A549 (cell line): Measurements from ENCODE around the gene FAM241B. TPM values are rescaled to one million over a fixed set of nuclear protein-coding genes. Genes with fewer than 3 reads are reported as not detected.

Experiments
- ATAC-seq, 2 experiments: fragments of 200-7000 bp in 1 of 2; fragments of >200 bp in 1 of 2; cut with Nextera tagmentation in 1 of 2; cut with Tn5 transposase in 1 of 2; 3 replicates each; pipeline versions ENCODE4 v1.8.0 to v1.9.1; 2018 to 2020; ENCODE audit warnings: mild to moderate bottlenecking in 1 of 2, moderate library complexity in 1 of 2
- CTCF ChIA-PET: fragments of 300-600 bp; sonication (Branson Sonifier 250); formaldehyde crosslinking; extraction: SDS; loops from one replicate; lab custom pipeline; 2021; ENCODE audit warnings: antibody characterized with exemption, inconsistent platforms; lab: Yijun Ruan, JAX
- POLR2A ChIA-PET: fragments of 350-600 bp; formaldehyde crosslinking; extraction: SDS; loops from one replicate; lab custom pipeline; 2021; ENCODE audit warnings: antibody characterized with exemption, inconsistent platforms; lab: Yijun Ruan, JAX
- DNase-seq, 2 experiments: peaks; one replicate each; pipeline versions ENCODE4 v3.0.0 to v3.0.0-alpha.2; 2011 to 2016; ENCODE audit warnings: low read depth in 1 of 2, low spot score in 1 of 2
- FAIRE-seq: peaks from 2 replicates; lab custom pipeline; 2011; peaks lifted over from hg19 to GRCh38; lab: Jason Lieb, UNC
- H3K27ac ChIP-seq, 2 experiments: fragments of >200 bp; sonication (Bioruptor Twin); formaldehyde crosslinking; 3 replicates each; pipeline ENCODE4 v1.5.1; 2016 to 2017
- H3K4me1 ChIP-seq: fragments of >200 bp; sonication (Bioruptor Twin); formaldehyde crosslinking; 3 replicates; pipeline ENCODE4 v1.6.1; 2016
- H3K4me2 ChIP-seq: fragments of >200 bp; sonication (Bioruptor Twin); formaldehyde crosslinking; 3 replicates; pipeline ENCODE4 v1.6.1; 2016
- H3K4me3 ChIP-seq: fragments of >200 bp; sonication (Bioruptor Twin); formaldehyde crosslinking; 3 replicates; pipeline ENCODE4 v1.5.1; 2016
- H3K9me3 ChIP-seq: fragments of >200 bp; sonication (Bioruptor Twin); formaldehyde crosslinking; 3 replicates; pipeline ENCODE4 v1.6.1; 2016
- CBX8 ChIP-seq: fragments of 200-600 bp; sonication (generic); IDR thresholded peaks from 2 replicates; pipeline ENCODE4 v1.6.1; 2016
- EHMT2 ChIP-seq: fragments of 200-600 bp; sonication (generic); IDR thresholded peaks from 2 replicates; pipeline ENCODE4 v1.6.1; 2016; ENCODE audit warnings: antibody characterized with exemption, low read depth, mild to moderate bottlenecking, moderate library complexity
- EP300 ChIP-seq, 2 experiments: fragments of >200 bp; sonication (Bioruptor Twin); formaldehyde crosslinking; IDR thresholded peaks; 2 replicates in 1 of 2; 3 replicates in 1 of 2; pipeline ENCODE4 v1.6.1; 2016 to 2017
- FOSB ChIP-seq: fragments of 250-450 bp; sonication (Bioruptor Pico); IDR thresholded peaks from 2 replicates; pipeline ENCODE4 v1.5.0; 2020; ENCODE audit warnings: mild to moderate bottlenecking, moderate library complexity
- HEYL ChIP-seq: fragments of 250-450 bp; sonication (Bioruptor Pico); IDR thresholded peaks from 2 replicates; pipeline ENCODE4 v1.8.0; 2021; ENCODE audit warnings: mild to moderate bottlenecking, moderate library complexity
- HOXB13 ChIP-seq: fragments of 250-450 bp; sonication (Bioruptor Pico); IDR thresholded peaks from 2 replicates; pipeline ENCODE4 v1.5.0; 2020; ENCODE audit warnings: low read depth, mild to moderate bottlenecking, moderate library complexity
- HOXB5 ChIP-seq: fragments of 250-450 bp; sonication (Bioruptor Pico); IDR thresholded peaks from 2 replicates; pipeline ENCODE4 v1.5.0; 2020; ENCODE audit warnings: mild to moderate bottlenecking, moderate library complexity
- JUN ChIP-seq, 2 experiments: fragments of >200 bp; sonication (Bioruptor Twin); formaldehyde crosslinking; IDR thresholded peaks; 2 replicates in 1 of 2; 3 replicates in 1 of 2; pipeline ENCODE4 v1.6.1; 2016 to 2017
- KDM1A ChIP-seq: fragments of 200-600 bp; sonication (generic); IDR thresholded peaks from 2 replicates; pipeline ENCODE4 v1.6.1; 2016; ENCODE audit warnings: low read depth, mild to moderate bottlenecking
- PHF8 ChIP-seq: fragments of 200-600 bp; sonication (generic); IDR thresholded peaks from 2 replicates; pipeline ENCODE4 v1.6.1; 2016; ENCODE audit warnings: low read depth, mild to moderate bottlenecking, antibody characterized with exemption, moderate library complexity, borderline replicate concordance
- POLR2A ChIP-seq: IDR thresholded peaks from 2 replicates; pipeline ENCODE4 v1.6.1; 2012; ENCODE audit warnings: mild to moderate bottlenecking, low read length
- POLR2AphosphoS2 ChIP-seq: conservative IDR thresholded peaks from 2 replicates; pipeline ENCODE4 v1.6.1; 2012; ENCODE audit warnings: low read length, improper control_type of control experiment, inconsistent platforms
- RAD21 ChIP-seq, 2 experiments: fragments of >200 bp in 1 of 2; sonication (Bioruptor Twin) in 1 of 2; formaldehyde crosslinking in 1 of 2; IDR thresholded peaks in 1 of 2; conservative IDR thresholded peaks in 1 of 2; 2 replicates in 1 of 2; 3 replicates in 1 of 2; pipeline ENCODE4 v1.6.1; 2012 to 2018; ENCODE audit warnings: inconsistent platforms in 1 of 2
- RFX5 ChIP-seq: fragments of 450-650 bp; IDR thresholded peaks from 2 replicates; pipeline ENCODE4 v1.7.1; 2014; ENCODE audit warnings: antibody characterized with exemption, mild to moderate bottlenecking, moderate library complexity
- RNF2 ChIP-seq: fragments of 200-600 bp; sonication (generic); IDR thresholded peaks from 2 replicates; pipeline ENCODE4 v1.6.1; 2016; ENCODE audit warnings: low read depth, mild to moderate bottlenecking, antibody characterized with exemption, moderate library complexity, borderline replicate concordance
- SMC3 ChIP-seq: fragments of >200 bp; sonication (Bioruptor Twin); formaldehyde crosslinking; IDR thresholded peaks from 3 replicates; pipeline ENCODE4 v1.6.1; 2018; ENCODE audit warnings: inconsistent platforms
- TP53 ChIP-seq: fragments of 250-450 bp; sonication (Bioruptor Pico); IDR thresholded peaks from 2 replicates; pipeline ENCODE4 v1.5.0; 2021; ENCODE audit warnings: mild to moderate bottlenecking, moderate library complexity
- ZC3H11A ChIP-seq: fragments of 450-650 bp; IDR thresholded peaks from 2 replicates; pipeline ENCODE4 v1.6.1; 2014; ENCODE audit warnings: antibody characterized with exemption, mild to moderate bottlenecking
- WGBS: methylation state at CpG from one replicate; pipeline ENCODE4 v1.1.6; 2017; ENCODE audit errors: missing lambda C conversion rate; 5-methylcytosine and 5-hydroxymethylcytosine counted together
- polyA plus RNA-seq, 4 experiments: library from polyadenylated mRNA; depleted of rRNA in 3 of 4; stranded (reverse); fragments of >200 nt; fragmentation: RNase III in 1 of 4; extraction: RNeasy Plus Mini Kit Qiagen cat#74134 plus additional on column Dnase treatment in 1 of 4; gene quantifications; 2 replicates in 3 of 4; 3 replicates in 1 of 4; pipeline ENCODE4 v1.2.3, GENCODE V29; 2011 to 2017
- TF ChIP-seq, protein P1 (sequence below): fragments of 250-450 bp; sonication (Bioruptor Pico); IDR thresholded peaks from 2 replicates; pipeline ENCODE4 v1.5.0; 2020; ENCODE audit warnings: low read depth, mild to moderate bottlenecking, moderate library complexity
- TF ChIP-seq, protein P2 (sequence below): IDR thresholded peaks from 2 replicates; pipeline ENCODE4 v1.6.1; 2012

FAM241B gene
- polyA plus RNA-seq, 2 of the 4 experiments (the other 2 are of a cell fraction): 22.8 to 23.8 TPM

- WGBS: 81% methylated on average over 7 of the region's 7 CpGs
- FAIRE-seq: no peak
- TF ChIP-seq HOXB5: no peak
- TF ChIP-seq EP300 (IDR thresholded peaks at IDR 0.05): no peak
- TF ChIP-seq HEYL (CRISPR knock-in tag): no peak
- TF ChIP-seq PHF8: no peak
- TF ChIP-seq POLR2A: no peak
- TF ChIP-seq POLR2AphosphoS2: no peak
- TF ChIP-seq KDM1A: no peak
- TF ChIP-seq RAD21 (conservative IDR thresholded peaks at IDR 0.05 in 1 of 2, IDR thresholded peaks at IDR 0.05 in 1 of 2): no peak
- TF ChIP-seq ZC3H11A: no peak
- no peak for TF ChIP-seq JUN (IDR thresholded peaks at IDR 0.05)
- TF ChIP-seq RNF2: no peak
- TF ChIP-seq, protein P1, sequence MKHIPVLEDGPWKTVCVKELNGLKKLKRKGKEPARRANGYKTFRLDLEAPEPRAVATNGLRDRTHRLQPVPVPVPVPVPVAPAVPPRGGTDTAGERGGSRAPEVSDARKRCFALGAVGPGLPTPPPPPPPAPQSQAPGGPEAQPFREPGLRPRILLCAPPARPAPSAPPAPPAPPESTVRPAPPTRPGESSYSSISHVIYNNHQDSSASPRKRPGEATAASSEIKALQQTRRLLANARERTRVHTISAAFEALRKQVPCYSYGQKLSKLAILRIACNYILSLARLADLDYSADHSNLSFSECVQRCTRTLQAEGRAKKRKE: no peak
- no peak for TF ChIP-seq RFX5
- TF ChIP-seq EHMT2: no peak
- TF ChIP-seq TP53 (CRISPR knock-in tag): no peak
- no peak for TF ChIP-seq CBX8
- Histone ChIP-seq H3K4me2 (no peak overlapping the region), H3K27ac (no peak overlapping the region), H3K4me1 (no peaks in the 10 kb centered on the region), H3K9me3 (no peaks in the 10 kb centered on the region), H3K4me3 (no peak overlapping the region)
- ChIA-PET POLR2A (no interaction called here), CTCF (interaction anchor here (0.9 to 26.8 kb wide), 4 partner anchors 9 to 54 kb away, joined by 3 to 331 read pairs (median 7); no protein-coding TSS in a partner anchor)
- no peak for DNase-seq
- peak in 1 of 2 experiments; percentile 21; a peak in 2 of 6 replicates for ATAC-seq
These were observed 32.9 kb downstream of the FAM241B start for GRCh38 chr10:69662901-69663300.

DNA sequence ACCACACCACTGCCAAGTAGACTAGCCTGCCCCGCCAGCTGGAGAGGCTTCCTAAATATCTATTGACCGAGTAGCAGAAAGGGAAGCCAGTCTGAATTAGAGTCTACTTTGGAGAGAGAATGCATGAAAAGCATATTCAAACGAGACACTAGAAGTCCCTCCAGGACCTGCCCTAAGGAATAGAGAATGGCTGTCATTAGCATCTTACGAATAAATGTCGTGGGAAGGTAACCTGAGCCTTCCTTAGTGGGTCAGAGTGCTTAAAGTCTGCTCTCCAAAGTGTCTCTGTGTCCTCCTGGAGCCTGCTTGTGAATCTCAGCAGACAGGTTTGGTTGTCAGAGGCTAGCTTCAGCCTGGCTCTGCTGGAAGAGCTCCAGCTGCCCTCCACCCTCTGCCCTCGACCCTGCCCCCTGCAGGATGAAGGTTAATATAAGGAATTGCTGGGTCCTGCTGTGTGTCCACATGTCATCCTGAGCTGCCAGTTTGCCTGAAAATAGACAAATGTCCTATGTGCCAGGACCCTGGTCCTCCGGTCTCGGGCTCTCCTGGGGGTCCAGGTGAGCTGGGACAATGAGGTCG, 33.4 kb downstream of the FAM241B start:
- Histone ChIP-seq H3K4me1 (no peaks in the 10 kb centered on the region), H3K9me3 (no peaks in the 10 kb centered on the region), H3K4me2 (no peak overlapping the region), H3K4me3 (no peak overlapping the region), H3K27ac (no peak overlapping the region)
- DNase-seq (peak in 1 of 2 experiments; percentile 58), ATAC-seq (peak; percentile 21 to 70; a peak in 4 of 6 replicates), FAIRE-seq (no peak)
- WGBS: 55% methylated on average over 9 of the region's 9 CpGs
- ChIA-PET CTCF (interaction anchor here (1.2 to 26.8 kb wide), 3 partner anchors 9 to 53 kb away, joined by 3 to 331 read pairs (median 11); no protein-coding TSS in a partner anchor), POLR2A (no interaction called here)
- TF ChIP-seq, protein P2, sequence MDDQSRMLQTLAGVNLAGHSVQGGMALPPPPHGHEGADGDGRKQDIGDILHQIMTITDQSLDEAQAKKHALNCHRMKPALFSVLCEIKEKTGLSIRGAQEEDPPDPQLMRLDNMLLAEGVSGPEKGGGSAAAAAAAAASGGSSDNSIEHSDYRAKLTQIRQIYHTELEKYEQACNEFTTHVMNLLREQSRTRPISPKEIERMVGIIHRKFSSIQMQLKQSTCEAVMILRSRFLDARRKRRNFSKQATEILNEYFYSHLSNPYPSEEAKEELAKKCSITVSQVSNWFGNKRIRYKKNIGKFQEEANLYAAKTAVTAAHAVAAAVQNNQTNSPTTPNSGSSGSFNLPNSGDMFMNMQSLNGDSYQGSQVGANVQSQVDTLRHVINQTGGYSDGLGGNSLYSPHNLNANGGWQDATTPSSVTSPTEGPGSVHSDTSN: no peak

GRCh38 chr10:69665474-69666320, 35.6 kb downstream of the FAM241B start:
- ChIA-PET CTCF (interaction anchor here (1.1 to 26.8 kb wide), 5 partner anchors 12 to 249 kb away, joined by 3 to 331 read pairs (median 5); no protein-coding TSS in a partner anchor), POLR2A (no interaction called here)
- ATAC-seq: no peak
- DNase-seq: no peak
- Histone ChIP-seq H3K4me3 (no peak overlapping the region), H3K9me3 (0 out of 3 replicates have a peak, but pooled peaks cover 2% of the 10 kb centered on the region), H3K4me1 (no peaks in the 10 kb centered on the region), H3K27ac (no peak overlapping the region), H3K4me2 (no peak overlapping the region)
- no peak for FAIRE-seq
- TF ChIP-seq HOXB13 (CRISPR knock-in tag) (no peak), SMC3 (no peak), FOSB (CRISPR knock-in tag) (no peak)
- WGBS: 37% methylated on average over 15 of the region's 17 CpGs
